Left cardiac atrium (tissue), 4 donors: ENCODE results near the gene RUBCN. TPM values are rescaled to one million over a fixed set of nuclear protein-coding genes. Genes with fewer than 3 reads are reported as not detected.
"Not testable (repeated sequence)": the region's sequence is repeated elsewhere in the genome, so short reads cannot be mapped to it uniquely, and the experiment has no call there.

Source experiments
- ATAC-seq, 2 donors: fragments of 200-7000 bp; cut with Tn5 transposase; one replicate each; pipeline ENCODE4 v1.9.1; 2020; ENCODE audit warnings: mild to moderate bottlenecking in 2 of 2, moderate library complexity in 2 of 2
- DNase-seq: peaks from one replicate; pipeline ENCODE4 v3.0.0-alpha.2; 2020
- intact Hi-C, 2 donors: fragments of 100-400 bp; cut with DNase I; formaldehyde crosslinking; loops; one replicate each; pipeline versions ENCODE4 v1.14.1 to v1.15.1; 2022 to 2023
- total RNA-seq, 2 donors: library from RNA; stranded (reverse); fragmentation: NEBNext Ultra II Directional; extraction: Animal tissue kit (Norgen Biotek cat#: 25700); gene quantifications; one replicate each; pipeline ENCODE4 v1.2.1, GENCODE V29; 2021
- donor health status: DM: no; HTN: yes; CAD: no.
- donor health status: DM: no; HTN: yes; CAD: no; lungs with severe emphysema.
- donor health status: DM: yes; HTN: yes; CAD: no.
- donor health status: Dilated cardiomyopathy.

Gene RUBCN
- total RNA-seq, 2 donors from 2014 or later, result 14.0 to 22.7 TPM

DNA sequence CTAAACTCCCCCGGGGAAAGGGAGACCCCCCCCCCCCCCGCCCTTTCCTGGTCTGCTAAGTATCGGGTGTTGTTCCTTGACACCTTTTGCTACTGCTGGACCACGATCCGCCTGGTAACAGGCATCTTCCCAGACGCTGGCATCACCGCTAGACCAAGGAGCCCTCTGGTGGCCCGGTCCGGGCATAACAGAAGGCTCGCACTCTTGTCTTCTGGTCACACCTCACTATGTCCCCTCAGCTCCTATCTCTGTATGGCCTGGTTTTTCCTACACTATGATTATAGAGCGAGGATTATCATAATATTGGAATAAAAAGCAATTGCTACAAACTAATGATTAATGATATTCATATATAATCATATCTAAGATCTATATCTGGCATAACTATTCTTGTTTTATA, 104.7 kb downstream of the RUBCN start:
- ATAC-seq, intact Hi-C loops, DNase-seq: not testable (repeated sequence)

DNA sequence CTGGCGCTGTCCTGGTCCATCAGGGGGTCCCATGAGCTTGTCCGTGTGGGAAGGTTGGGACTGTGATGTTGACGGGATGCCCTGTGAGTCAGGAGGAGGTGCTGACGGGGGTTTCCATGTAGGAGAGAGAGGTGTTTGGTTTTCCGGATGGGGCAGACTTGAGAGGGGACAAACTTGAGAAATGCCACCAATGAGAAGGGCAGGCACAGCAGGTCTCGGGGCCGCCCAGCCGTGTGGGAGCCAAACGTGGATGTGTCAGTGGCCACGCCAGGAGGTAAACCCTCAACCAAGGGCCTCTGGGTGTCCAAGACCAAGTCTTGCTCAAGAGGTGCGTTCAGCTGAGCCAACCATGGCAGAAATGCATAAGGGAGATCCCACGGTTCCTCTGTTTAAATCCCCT, 105.9 kb downstream of the RUBCN start:
- DNase-seq, intact Hi-C loops, ATAC-seq: not testable (repeated sequence)

DNA sequence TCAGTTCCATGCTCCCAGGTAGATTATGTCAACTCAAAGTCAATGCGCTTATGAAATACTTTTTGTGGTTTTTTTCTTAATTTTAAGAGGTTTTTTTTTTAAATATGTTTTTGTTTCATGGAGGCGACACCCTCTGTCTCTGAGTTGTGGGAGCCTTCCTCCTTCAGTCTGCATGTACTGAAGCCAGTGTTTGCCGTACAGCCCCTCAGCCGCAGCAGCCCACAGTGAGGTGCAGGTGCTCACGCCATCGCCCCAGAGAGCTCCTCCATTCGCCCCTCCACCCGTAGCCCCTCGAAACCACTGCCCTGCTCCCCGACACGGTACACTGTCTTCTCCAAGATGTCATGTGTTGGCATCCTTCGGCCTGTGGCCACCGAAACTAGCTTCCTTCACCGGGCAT, 107.4 kb downstream of the RUBCN start:
- DNase-seq, intact Hi-C loops, ATAC-seq: not testable (repeated sequence)

DNA sequence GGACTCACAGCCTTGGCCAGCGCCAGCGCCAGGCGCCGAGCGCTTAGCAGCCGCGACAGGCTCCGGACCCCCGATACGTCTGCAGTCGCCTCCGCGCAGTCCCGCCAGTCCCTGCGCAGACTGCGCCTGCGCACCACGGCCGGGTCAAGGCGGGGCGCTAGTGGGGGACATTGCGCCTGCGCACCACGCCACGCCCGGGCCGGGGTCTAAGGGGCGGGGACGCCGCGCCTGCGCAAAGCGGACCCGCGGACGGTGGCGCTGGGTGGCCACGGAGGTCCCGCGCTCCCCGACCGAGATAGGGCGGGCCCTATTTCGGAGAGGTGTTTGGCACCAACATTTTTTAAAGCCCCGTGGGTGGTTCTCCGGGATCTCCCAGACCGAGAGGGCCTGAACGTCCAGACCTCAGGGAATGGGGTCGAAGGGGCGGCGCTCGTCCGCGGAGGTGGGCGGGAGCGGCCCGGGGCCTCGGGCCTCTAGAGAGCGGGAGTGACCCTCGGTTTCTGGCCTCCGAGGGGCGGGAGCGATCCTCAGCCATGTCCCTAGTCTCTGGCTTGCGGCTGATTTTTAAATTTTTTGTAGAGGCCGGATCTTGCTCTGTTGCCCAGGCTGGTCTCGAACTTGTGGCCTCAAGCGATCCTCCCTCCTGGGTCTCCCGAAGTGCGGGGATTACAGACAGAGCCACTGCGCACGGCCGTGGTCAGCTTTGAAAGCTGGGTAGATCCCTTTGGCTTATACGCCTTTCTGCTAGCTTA, 108.8 kb downstream of the RUBCN start:
- DNase-seq (peak; percentile 93), ATAC-seq (peak; percentile 90 to 94)
- intact Hi-C loops, result not testable (repeated sequence)

DNA sequence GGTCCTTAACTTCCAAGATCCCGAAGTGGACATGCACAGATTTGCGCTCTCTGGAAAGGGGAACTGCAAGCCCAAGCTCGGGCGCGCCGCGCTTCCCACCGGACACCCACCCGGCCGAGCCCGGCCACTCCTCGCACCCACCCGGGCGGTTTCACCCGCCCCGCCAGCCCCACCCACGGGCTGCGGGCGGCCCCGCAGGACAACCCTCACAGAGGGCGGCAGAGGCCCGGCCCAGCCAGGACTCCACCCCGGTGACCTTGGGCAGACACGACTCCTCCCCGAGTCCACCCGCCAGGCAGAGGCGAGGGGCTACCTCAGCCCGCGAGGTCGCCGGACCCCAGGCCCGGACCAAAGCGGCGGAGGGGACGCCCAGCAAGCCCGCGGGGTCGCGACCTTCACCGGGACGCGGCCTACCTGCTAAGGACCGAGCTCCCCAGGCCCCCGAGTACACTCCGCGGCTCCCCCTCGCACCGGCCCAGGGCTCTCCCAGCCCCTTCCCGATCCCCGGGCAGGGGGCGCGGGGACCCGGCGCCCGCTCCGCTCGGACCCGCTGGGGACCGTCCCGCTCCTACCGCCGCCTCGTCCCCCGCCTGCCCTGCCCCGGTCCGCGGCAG, 109.4 kb downstream of the RUBCN start:
- intact Hi-C loops, result not testable (repeated sequence)
- DNase-seq, result peak; percentile 50
- peak; percentile 86 to 95 for ATAC-seq

DNA sequence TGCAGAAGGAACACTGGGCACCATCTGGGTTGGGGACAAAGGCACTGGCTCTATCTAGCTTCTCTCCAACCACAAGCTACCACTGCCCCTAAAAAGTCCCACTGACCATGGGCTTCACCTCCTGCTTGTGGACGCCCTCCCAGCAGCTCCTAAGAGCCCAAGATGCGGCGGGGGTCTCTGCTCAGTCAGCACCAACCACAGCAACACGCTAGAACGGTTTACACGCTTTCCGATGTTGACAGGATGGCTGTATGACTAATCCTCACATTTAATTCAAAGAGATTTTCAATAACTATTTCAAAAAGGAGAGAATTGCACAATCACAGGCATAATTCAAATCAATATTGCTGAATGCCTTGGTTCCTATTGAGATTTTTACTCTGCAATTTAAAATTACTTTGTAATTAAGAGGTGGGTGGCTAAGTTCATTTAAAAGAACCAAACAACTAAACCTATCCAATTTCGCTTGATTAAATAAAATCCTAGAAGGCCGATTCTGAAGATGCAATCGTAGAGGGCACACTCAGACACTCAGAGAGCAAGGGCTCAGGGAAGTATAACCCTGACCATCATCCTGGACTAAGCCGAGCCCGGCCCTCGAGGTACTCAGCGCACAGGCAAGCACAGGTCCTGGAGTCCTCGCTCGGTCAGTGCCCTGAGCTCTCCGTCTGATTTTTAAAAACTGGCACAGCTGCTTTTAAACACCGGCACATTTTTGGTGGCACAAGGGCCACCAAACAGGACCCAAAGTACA, 110.1 kb downstream of the RUBCN start:
- ATAC-seq, result peak; percentile 35 to 55
- DNase-seq, intact Hi-C loops: not testable (repeated sequence)

DNA sequence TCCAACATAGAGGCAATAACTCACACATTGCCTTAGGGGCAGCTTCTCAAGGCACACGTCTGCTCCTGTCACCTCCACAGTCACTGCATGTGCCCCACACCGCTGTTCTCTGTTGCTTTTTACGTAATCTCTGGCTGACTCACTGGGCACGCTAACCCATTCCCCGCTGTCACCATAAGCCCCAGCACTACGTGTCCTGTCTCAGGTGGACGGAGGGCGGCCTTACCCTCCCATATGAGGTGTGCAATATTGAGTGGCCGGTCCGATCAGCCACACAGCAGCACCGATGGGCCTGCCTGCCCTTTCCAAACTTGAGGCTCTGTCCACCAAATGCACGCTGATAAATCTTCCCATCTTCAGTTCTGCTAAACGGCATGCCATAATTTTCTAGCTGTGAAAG, 115.2 kb downstream of the RUBCN start:
- intact Hi-C loops, ATAC-seq, DNase-seq: not testable (repeated sequence)

Other genes with a start within 250 kb of the RUBCN start
- gene BDH1, start 180.9 kb downstream of the RUBCN start, total RNA-seq, result 10 to 100 TPM; 29.9 to 31.4 TPM
- 10 to 100 TPM; 51.5 to 74.9 TPM for gene FYTTD1, start 13.0 kb upstream of the RUBCN start, total RNA-seq
- gene LRCH3, start 54.4 kb upstream of the RUBCN start, total RNA-seq, result 10 to 100 TPM; 21.3 to 35.3 TPM
- 100 to 1,000 TPM; 716 to 727 TPM for gene RPL35A, start 213.3 kb upstream of the RUBCN start, total RNA-seq
- gene LMLN, start 223.3 kb upstream of the RUBCN start, total RNA-seq, result 1 to 10 TPM; 6.9 to 7.0 TPM